ENCODE results near the gene LDLRAD4. TPM values are rescaled to one million over a fixed set of nuclear protein-coding genes. Genes with fewer than 3 reads are reported as not detected.
A peak's percentile ranks its signal among the peaks of the same experiment; 100 is the strongest.

LDLRAD4 gene
- total RNA-seq, 1 donor, result 0.54 TPM

GRCh38 chr18:13527730-13528129 lies 309.2 kb downstream of the LDLRAD4 start:
- TF ChIP-seq CTCF (IDR thresholded peaks at IDR 0.05; ENCODE audit: insufficient read depth, low read length), result no peak
- DNase-seq (ENCODE audit: low read depth), result no peak
- no peak overlapping the region for H3K4me3 ChIP-seq (ENCODE audit: low read depth, low read length)

GRCh38 chr18:13528739-13529392 lies 310.3 kb downstream of the LDLRAD4 start:
- H3K4me3 ChIP-seq (ENCODE audit: low read depth, low read length), result no peak overlapping the region
- DNase-seq (ENCODE audit: low read depth), result no peak
- TF ChIP-seq CTCF (IDR thresholded peaks at IDR 0.05; ENCODE audit: insufficient read depth, low read length), result no peak

GRCh38 chr18:13530033-13530878 lies 311.7 kb downstream of the LDLRAD4 start:
- DNase-seq (ENCODE audit: low read depth), result no peak
- TF ChIP-seq CTCF (IDR thresholded peaks at IDR 0.05; ENCODE audit: insufficient read depth, low read length), result no peak
- H3K4me3 ChIP-seq (ENCODE audit: low read depth, low read length), result no peak overlapping the region

- DNase-seq (ENCODE audit: low read depth), result peak; percentile 68
- no peak overlapping the region for H3K4me3 ChIP-seq (ENCODE audit: low read depth, low read length)
- peak; percentile 76 for TF ChIP-seq CTCF (IDR thresholded peaks at IDR 0.05; ENCODE audit: insufficient read depth, low read length)
Measured at GRCh38 chr18:13530879-13531387, 312.4 kb downstream of the LDLRAD4 start.

GRCh38 chr18:13531681-13532325 lies 313.2 kb downstream of the LDLRAD4 start:
- H3K4me3 ChIP-seq (ENCODE audit: low read depth, low read length), result no peak overlapping the region
- no peak for DNase-seq (ENCODE audit: low read depth)
- TF ChIP-seq CTCF (IDR thresholded peaks at IDR 0.05; ENCODE audit: insufficient read depth, low read length), result no peak

GRCh38 chr18:13532406-13533075 lies 314.0 kb downstream of the LDLRAD4 start:
- DNase-seq (ENCODE audit: low read depth), result no peak
- no peak overlapping the region for H3K4me3 ChIP-seq (ENCODE audit: low read depth, low read length)
- TF ChIP-seq CTCF (IDR thresholded peaks at IDR 0.05; ENCODE audit: insufficient read depth, low read length), result no peak
